Measurements from ENCODE around the gene NID2.

The NID2 gene

DNA sequence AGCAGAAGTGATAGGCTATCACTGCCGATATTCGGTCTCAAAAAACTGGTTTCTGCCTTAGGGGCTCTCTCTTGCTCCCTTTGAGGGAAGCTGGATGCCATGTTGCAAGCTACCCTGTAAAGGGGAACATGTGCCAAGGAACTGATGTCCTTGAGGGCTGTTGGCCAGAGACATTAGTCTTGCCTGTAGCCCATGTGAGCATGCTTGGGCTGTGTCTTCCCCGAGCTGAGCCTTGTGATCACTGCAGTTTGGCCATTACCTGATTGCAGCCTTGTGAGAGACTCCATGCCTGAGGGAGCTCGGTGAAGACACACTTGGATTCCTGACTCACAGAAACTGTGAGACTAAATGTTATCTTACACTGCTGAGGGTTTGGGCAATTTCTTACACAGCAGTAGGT is 60.7 kb downstream of the NID2 start:
- no peak overlapping the region for H3K27ac ChIP-seq
- TF ChIP-seq, protein P1, sequence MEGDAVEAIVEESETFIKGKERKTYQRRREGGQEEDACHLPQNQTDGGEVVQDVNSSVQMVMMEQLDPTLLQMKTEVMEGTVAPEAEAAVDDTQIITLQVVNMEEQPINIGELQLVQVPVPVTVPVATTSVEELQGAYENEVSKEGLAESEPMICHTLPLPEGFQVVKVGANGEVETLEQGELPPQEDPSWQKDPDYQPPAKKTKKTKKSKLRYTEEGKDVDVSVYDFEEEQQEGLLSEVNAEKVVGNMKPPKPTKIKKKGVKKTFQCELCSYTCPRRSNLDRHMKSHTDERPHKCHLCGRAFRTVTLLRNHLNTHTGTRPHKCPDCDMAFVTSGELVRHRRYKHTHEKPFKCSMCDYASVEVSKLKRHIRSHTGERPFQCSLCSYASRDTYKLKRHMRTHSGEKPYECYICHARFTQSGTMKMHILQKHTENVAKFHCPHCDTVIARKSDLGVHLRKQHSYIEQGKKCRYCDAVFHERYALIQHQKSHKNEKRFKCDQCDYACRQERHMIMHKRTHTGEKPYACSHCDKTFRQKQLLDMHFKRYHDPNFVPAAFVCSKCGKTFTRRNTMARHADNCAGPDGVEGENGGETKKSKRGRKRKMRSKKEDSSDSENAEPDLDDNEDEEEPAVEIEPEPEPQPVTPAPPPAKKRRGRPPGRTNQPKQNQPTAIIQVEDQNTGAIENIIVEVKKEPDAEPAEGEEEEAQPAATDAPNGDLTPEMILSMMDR (IDR thresholded peaks at IDR 0.05; ENCODE audit: low read depth, low read length) = no peak
- H3K27me3 ChIP-seq (ENCODE audit: insufficient read depth, low read depth, severe bottlenecking) = no peaks in the 10 kb centered on the region
- H3K36me3 ChIP-seq = peaks cover 83% of the 10 kb centered on the region
- DNase-seq = no peak
- no peaks in the 10 kb centered on the region for H3K9me3 ChIP-seq (ENCODE audit: severe bottlenecking)
- H3K4me3 ChIP-seq (ENCODE audit: low read depth, low read length) = no peak overlapping the region

DNA sequence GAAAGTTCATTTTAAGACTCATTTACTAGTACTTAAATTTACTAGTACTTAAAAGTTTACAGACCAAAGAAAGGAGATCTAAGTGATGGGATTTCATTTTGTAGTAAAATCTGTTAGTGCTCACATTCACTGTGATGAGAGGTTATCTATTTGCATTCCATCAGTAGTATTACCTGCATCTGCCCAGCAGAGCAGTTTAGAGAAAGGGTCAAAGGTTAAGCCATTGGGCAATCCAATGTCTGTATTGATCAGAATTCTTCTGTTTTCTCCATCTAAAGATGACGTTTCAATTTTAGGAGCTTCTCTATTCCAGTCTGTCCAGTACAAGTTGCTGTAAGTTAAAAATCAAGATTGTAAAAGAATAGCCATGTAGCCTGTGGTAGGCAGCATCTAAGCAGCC is 61.2 kb downstream of the NID2 start:
- no peak overlapping the region for H3K27ac ChIP-seq
- no peak for DNase-seq
- H3K36me3 ChIP-seq = peaks cover 88% of the 10 kb centered on the region
- no peak overlapping the region for H3K4me3 ChIP-seq (ENCODE audit: low read depth, low read length)
- no peaks in the 10 kb centered on the region for H3K27me3 ChIP-seq (ENCODE audit: insufficient read depth, low read depth, severe bottlenecking)
- TF ChIP-seq, protein P1 (IDR thresholded peaks at IDR 0.05; ENCODE audit: low read depth, low read length) = no peak
- H3K9me3 ChIP-seq (ENCODE audit: severe bottlenecking) = no peaks in the 10 kb centered on the region

DNA sequence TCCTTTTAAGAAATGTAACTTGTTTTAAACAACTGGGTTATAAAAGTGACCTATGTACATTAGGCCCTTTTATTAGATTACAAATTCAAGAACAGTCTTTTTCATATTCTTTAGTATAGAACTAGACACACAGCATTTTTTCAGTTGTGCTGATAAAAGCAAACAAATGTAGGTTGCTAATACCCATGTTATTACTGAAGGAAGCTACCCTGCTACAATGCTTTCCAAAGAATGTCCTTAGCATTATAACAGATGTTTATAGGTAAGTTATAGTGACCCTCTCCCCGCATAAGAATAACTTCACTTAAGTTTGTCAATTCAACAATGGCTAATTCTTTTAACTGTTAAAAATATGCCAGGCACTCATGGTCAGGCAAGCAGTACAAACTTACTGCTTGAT is 61.6 kb downstream of the NID2 start:
- Histone ChIP-seq H3K4me3 (ENCODE audit: low read depth, low read length) (no peak overlapping the region), H3K27me3 (ENCODE audit: insufficient read depth, low read depth, severe bottlenecking) (no peaks in the 10 kb centered on the region), H3K27ac (no peak overlapping the region), H3K9me3 (ENCODE audit: severe bottlenecking) (no peaks in the 10 kb centered on the region), H3K36me3 (peaks cover 92% of the 10 kb centered on the region)
- TF ChIP-seq, protein P1 (IDR thresholded peaks at IDR 0.05; ENCODE audit: low read depth, low read length) = no peak
- no peak for DNase-seq

DNA sequence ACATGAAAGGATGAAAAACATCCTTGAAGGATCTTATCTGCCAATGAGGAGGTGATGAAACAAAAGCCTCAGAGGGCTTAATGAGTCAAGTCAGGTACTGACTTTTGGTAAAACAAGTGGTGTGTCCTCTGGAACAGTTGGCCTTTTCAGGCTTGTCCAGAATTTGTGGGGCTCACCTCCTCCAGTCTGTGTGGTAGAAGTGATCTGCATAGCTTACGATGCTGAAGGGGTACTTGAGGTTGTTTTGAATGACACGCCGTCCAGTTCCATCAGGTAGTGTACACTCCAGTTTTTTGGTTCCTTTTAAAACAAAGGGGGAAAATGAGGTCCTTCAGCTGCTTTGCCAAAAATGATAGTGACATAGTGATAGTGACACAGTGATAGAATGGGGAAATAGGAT is 62.5 kb downstream of the NID2 start:
- H3K27ac ChIP-seq = no peak overlapping the region
- H3K36me3 ChIP-seq = peaks cover 94% of the 10 kb centered on the region
- H3K4me3 ChIP-seq (ENCODE audit: low read depth, low read length) = no peak overlapping the region
- no peaks in the 10 kb centered on the region for H3K9me3 ChIP-seq (ENCODE audit: severe bottlenecking)
- TF ChIP-seq, protein P1 (IDR thresholded peaks at IDR 0.05; ENCODE audit: low read depth, low read length) = no peak
- H3K27me3 ChIP-seq (ENCODE audit: insufficient read depth, low read depth, severe bottlenecking) = no peaks in the 10 kb centered on the region
- DNase-seq = no peak

DNA sequence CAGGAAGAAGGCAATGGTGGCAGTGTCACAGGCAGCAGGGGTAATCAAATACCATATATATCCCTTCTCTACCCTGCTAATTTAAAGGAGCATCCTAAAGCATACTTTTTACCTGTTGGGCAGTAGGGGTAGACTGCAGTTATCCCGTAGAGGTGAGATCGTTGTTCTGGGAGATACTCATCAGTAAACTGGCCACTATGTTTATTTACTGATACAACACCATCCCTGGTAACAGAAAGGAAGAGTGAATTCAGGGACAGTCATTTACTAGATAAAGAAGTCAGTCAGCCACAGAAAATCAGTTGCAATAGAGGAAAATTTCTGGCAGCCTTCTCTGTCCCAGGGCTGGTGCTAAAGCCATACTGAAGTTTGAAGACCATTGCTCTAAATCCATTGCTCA is 63.2 kb downstream of the NID2 start:
- H3K36me3 ChIP-seq = peaks cover 95% of the 10 kb centered on the region
- no peak overlapping the region for H3K4me3 ChIP-seq (ENCODE audit: low read depth, low read length)
- TF ChIP-seq, protein P1 (IDR thresholded peaks at IDR 0.05; ENCODE audit: low read depth, low read length) = no peak
- no peaks in the 10 kb centered on the region for H3K27me3 ChIP-seq (ENCODE audit: insufficient read depth, low read depth, severe bottlenecking)
- H3K27ac ChIP-seq = no peak overlapping the region
- no peaks in the 10 kb centered on the region for H3K9me3 ChIP-seq (ENCODE audit: severe bottlenecking)
- DNase-seq = no peak

DNA sequence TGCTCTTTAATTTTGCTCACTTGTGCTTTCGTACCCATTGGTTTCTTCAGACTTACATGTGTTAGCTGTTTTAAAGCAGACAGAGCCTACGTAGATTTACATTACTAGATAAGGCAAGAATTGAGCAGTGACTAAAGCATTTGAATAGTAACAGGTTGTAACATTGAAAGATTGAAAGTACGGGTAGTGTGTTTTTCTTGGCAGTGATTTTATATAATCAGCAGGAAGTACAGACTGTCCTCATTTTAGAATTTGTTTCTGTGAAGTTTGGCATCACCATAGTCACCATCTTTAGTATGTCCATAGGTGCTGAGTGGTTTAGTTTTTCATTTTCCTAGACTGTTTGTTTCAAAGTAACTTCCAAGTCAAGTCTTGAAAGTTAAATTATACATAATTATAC is 65.5 kb downstream of the NID2 start:
- DNase-seq = no peak
- Histone ChIP-seq H3K9me3 (ENCODE audit: severe bottlenecking) (no peaks in the 10 kb centered on the region), H3K27ac (no peak overlapping the region), H3K4me3 (ENCODE audit: low read depth, low read length) (no peak overlapping the region), H3K36me3 (peaks cover 88% of the 10 kb centered on the region), H3K27me3 (ENCODE audit: insufficient read depth, low read depth, severe bottlenecking) (no peaks in the 10 kb centered on the region)
- TF ChIP-seq, protein P1 (IDR thresholded peaks at IDR 0.05; ENCODE audit: low read depth, low read length) = no peak

Data from WERI-Rb-1 (cell line).